Cardiac ventricle fibroblast (primary cell): ENCODE measurements around the gene PRSS37. TPM values are rescaled to one million over a fixed set of nuclear protein-coding genes. Genes with fewer than 3 reads are reported as not detected.

Experiments used
- total RNA-seq: library from RNA; depleted of rRNA; stranded (reverse); fragments of >200 nt; gene quantifications from 2 replicates; pipeline ENCODE4 v1.2.3, GENCODE V29; 2015

PRSS37 gene, protein sequence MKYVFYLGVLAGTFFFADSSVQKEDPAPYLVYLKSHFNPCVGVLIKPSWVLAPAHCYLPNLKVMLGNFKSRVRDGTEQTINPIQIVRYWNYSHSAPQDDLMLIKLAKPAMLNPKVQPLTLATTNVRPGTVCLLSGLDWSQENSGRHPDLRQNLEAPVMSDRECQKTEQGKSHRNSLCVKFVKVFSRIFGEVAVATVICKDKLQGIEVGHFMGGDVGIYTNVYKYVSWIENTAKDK
- total RNA-seq: not detected in 2 replicates

DNA sequence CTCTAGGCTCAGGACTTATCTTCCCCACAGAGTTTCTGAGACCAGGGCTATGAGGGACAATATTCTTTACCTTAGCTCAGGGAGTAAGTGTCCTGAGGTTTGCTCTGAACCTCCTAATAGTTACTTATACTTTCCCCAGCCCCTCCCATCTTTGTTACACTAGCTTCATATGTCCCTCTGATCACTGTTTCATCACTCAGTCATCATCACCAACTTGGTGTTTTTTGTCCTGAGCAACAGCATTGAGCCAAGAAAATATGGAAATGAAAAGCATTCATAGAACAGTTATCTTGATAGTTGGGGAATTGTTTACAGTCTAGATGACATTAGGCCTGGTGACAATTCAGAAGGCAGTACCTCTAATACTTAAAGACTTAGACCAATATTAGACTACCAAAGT is at the start of gene PRSS37:
Gene PRSS37 (minus strand): TSS at position 101 of the 400 bp plus-strand sequence. CDS start 436 bp downstream, outside the sequence.

DNA sequence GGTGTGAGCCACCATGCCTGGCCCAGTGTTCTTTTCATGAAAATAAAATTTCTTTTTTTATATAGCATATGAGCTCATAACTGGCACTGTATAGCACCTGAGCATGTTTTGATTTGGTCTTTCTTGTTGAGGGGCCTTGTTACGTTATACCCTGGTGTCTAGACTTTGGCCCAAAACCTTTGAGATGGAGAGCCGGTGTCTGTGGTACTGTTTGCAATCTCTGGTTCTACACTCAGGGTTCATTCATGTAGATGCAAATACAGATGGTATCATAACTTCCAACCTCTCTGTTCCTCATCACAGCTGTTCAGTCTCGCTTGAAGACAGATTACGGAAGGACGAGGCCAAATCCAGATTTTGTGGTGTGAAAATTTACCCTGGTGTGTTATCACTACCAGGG is 51.4 kb downstream of the PRSS37 start, which contains the start of gene TAS2R5:
Gene TAS2R5 (plus strand): TSS at position 301 of the 400 bp plus-strand sequence. CDS start 145 bp downstream, outside the sequence.

Other genes with a start within 250 kb of the PRSS37 start
- 3.6 and 4.0 TPM in 2 replicates for gene DENND11, start 139.3 kb downstream of the PRSS37 start, total RNA-seq
- not detected in 2 replicates for gene WEE2, start 133.1 kb downstream of the PRSS37 start, total RNA-seq
- gene SSBP1, start 103.1 kb downstream of the PRSS37 start, total RNA-seq: 113 and 169 TPM in 2 replicates
- 0.54 and 0.69 TPM in 2 replicates for gene TAS2R3, start 77.4 kb downstream of the PRSS37 start, total RNA-seq
- 0.12 and 0.29 TPM in 2 replicates for gene TAS2R4, start 64.8 kb downstream of the PRSS37 start, total RNA-seq
- 0.44 and 1.3 TPM in 2 replicates for gene TAS2R5, start 51.3 kb downstream of the PRSS37 start, total RNA-seq
- gene OR9A4, start 74.9 kb upstream of the PRSS37 start, total RNA-seq: not detected in 2 replicates
- gene CLEC5A, start 105.5 kb upstream of the PRSS37 start, total RNA-seq: not detected in 2 replicates
- gene TAS2R38, start 132.3 kb upstream of the PRSS37 start, total RNA-seq: not detected in 2 replicates
- gene MGAM, start 154.4 kb upstream of the PRSS37 start, total RNA-seq: not detected in 2 replicates